ENCODE results near the gene NOX4.
"Not testable (repeated sequence)": the region's sequence is repeated elsewhere in the genome, so short reads cannot be mapped to it uniquely, and the experiment has no call there.

NOX4 gene

DNA sequence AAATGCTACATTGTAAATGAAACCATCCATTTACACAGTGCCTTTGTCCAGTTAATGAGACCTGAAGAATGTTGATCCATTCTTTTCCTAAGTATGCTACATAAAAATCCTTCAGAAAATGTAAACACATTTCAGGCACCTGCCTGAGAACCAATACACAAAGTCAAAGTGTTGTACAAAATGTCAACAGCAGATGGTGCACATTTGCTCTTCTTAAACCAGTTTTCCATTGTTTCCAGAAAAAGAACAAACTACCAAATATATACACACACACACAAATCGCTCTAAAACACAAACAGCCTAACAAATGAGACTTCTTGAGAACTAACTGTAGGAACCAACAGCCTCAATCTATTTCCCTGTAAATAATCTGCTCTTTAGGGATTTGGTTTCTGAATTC lies 157.5 kb downstream of the NOX4 start:
- not testable (repeated sequence) for H3K79me2 ChIP-seq (ENCODE audit: low read length); H4K20me1 ChIP-seq (ENCODE audit: insufficient read depth, low read length); H3K4me3 ChIP-seq (ENCODE audit: low read length); H3K27ac ChIP-seq (ENCODE audit: low read length); H3K9ac ChIP-seq (ENCODE audit: low read length); H3K9me3 ChIP-seq (replicated peaks; ENCODE audit: insufficient read depth, low read length); H3K9me2 ChIP-seq (replicated peaks; ENCODE audit: insufficient read depth, low read length); H3F3A ChIP-seq (ENCODE audit: insufficient read depth, low read length); H3K36me3 ChIP-seq (replicated peaks; ENCODE audit: insufficient read depth, low read length); H3K4me2 ChIP-seq (ENCODE audit: low read depth, low read length); H3K4me1 ChIP-seq (ENCODE audit: low read length); H2AFZ ChIP-seq (ENCODE audit: low read length); H3K27me3 ChIP-seq (replicated peaks; ENCODE audit: insufficient read depth, low read length)
- peak; percentile 34 for DNase-seq
- TF ChIP-seq, protein P1, sequence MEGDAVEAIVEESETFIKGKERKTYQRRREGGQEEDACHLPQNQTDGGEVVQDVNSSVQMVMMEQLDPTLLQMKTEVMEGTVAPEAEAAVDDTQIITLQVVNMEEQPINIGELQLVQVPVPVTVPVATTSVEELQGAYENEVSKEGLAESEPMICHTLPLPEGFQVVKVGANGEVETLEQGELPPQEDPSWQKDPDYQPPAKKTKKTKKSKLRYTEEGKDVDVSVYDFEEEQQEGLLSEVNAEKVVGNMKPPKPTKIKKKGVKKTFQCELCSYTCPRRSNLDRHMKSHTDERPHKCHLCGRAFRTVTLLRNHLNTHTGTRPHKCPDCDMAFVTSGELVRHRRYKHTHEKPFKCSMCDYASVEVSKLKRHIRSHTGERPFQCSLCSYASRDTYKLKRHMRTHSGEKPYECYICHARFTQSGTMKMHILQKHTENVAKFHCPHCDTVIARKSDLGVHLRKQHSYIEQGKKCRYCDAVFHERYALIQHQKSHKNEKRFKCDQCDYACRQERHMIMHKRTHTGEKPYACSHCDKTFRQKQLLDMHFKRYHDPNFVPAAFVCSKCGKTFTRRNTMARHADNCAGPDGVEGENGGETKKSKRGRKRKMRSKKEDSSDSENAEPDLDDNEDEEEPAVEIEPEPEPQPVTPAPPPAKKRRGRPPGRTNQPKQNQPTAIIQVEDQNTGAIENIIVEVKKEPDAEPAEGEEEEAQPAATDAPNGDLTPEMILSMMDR (IDR thresholded peaks at IDR 0.05; ENCODE audit: low read length), result peak; percentile 40

DNA sequence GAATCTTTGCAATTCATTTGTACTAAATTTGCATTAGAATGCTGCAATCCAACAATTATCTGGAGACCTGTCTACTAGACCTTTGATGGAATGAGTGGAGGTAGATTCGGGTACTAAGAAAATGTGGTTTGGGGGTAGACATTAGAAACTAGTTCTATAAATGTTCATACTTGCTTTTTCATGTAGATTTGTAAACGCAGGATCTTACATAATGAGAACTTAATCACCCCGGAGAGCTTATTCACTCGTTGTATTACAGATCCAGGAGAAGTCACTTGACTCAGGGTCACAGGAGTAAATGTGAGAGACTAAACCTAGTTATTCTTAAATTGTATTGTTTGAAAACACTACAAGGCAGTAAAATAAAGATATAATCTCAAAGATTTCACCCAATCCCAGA lies 159.2 kb downstream of the NOX4 start:
- H4K20me1 ChIP-seq (ENCODE audit: insufficient read depth, low read length); H3K4me2 ChIP-seq (ENCODE audit: low read depth, low read length); H3K27me3 ChIP-seq (replicated peaks; ENCODE audit: insufficient read depth, low read length); H3K27ac ChIP-seq (ENCODE audit: low read length); H3F3A ChIP-seq (ENCODE audit: insufficient read depth, low read length); H3K36me3 ChIP-seq (replicated peaks; ENCODE audit: insufficient read depth, low read length); H3K4me3 ChIP-seq (ENCODE audit: low read length); H2AFZ ChIP-seq (ENCODE audit: low read length); DNase-seq; H3K4me1 ChIP-seq (ENCODE audit: low read length); H3K9me2 ChIP-seq (replicated peaks; ENCODE audit: insufficient read depth, low read length); H3K9ac ChIP-seq (ENCODE audit: low read length); H3K79me2 ChIP-seq (ENCODE audit: low read length); H3K9me3 ChIP-seq (replicated peaks; ENCODE audit: insufficient read depth, low read length): not testable (repeated sequence)

DNA sequence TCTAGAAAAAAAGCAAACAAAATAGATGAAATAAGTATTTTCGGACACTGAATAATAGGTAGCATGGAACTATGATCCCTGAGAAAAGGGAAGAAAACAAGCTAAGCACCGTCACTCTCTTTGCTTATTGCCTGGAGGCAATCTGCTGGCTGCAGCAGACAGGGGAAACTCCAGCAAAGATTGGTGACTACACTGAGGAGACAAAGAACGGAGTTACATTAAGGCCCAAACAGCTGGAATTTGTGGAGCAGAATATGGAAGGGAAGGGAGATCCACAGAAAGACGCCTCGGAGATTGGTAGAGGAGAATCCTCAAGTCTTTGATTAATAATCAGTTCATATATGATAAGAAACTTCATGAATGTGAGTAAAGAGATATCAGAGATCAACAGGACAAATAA lies 163.3 kb downstream of the NOX4 start:
- no peaks in the 10 kb centered on the region for H3F3A ChIP-seq (ENCODE audit: insufficient read depth, low read length)
- peak overlapping the region; percentile 66; the same call in 1 of the 2 replicates for H2AFZ ChIP-seq (ENCODE audit: low read length)
- no peak for DNase-seq
- H3K4me2 ChIP-seq (ENCODE audit: low read depth, low read length), result peak overlapping the region; percentile 56
- no peaks in the 10 kb centered on the region for H4K20me1 ChIP-seq (ENCODE audit: insufficient read depth, low read length)
- peak overlapping the region; percentile 26; the same call in 1 of the 2 replicates for H3K4me3 ChIP-seq (ENCODE audit: low read length)
- TF ChIP-seq, protein P1 (IDR thresholded peaks at IDR 0.05; ENCODE audit: low read length), result no peak
- TF ChIP-seq EZH2phosphoT487 (IDR thresholded peaks at IDR 0.05; ENCODE audit: low read length) (no peak), EZH2 (optimal IDR thresholded peaks at IDR 0.05; ENCODE audit: low read depth, low read length) (no peak)
- no peaks in the 10 kb centered on the region for H3K4me1 ChIP-seq (ENCODE audit: low read length)
- H3K9me2 ChIP-seq (replicated peaks; ENCODE audit: insufficient read depth, low read length), result no peaks in the 10 kb centered on the region
- no peaks in the 10 kb centered on the region for H3K27me3 ChIP-seq (replicated peaks; ENCODE audit: insufficient read depth, low read length)
- H3K36me3 ChIP-seq (replicated peaks; ENCODE audit: insufficient read depth, low read length), result no peaks in the 10 kb centered on the region
- no peaks in the 10 kb centered on the region for H3K9me3 ChIP-seq (replicated peaks; ENCODE audit: insufficient read depth, low read length)
- no peak overlapping the region for H3K27ac ChIP-seq (ENCODE audit: low read length)
- H3K79me2 ChIP-seq (ENCODE audit: low read length), result no peaks in the 10 kb centered on the region
- no peak overlapping the region; the same call in 1 of the 2 replicates for H3K9ac ChIP-seq (ENCODE audit: low read length)

DNA sequence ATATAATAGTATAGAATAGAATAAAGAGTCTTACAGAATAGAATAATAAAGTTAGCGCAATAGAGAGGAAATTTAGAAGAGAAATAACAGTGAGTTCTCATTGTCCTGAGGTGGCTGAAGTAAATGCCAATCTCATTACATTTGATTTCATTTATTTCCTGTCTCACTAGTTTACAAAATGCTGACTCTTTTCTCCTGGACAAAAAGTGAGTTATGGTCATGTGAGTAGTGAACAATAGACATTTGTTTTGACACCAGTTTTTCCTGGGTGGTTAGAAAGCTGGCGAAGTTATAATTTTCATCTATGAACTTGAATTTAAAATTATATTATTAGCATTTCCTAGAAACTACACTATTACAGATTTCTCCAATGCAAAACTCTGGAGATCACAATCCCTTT lies 169.8 kb downstream of the NOX4 start:
- no peak for DNase-seq
- H3K9ac ChIP-seq (ENCODE audit: low read length), result no peak overlapping the region
- H3K9me2 ChIP-seq (replicated peaks; ENCODE audit: insufficient read depth, low read length), result no peaks in the 10 kb centered on the region
- no peak overlapping the region for H3K27ac ChIP-seq (ENCODE audit: low read length)
- H2AFZ ChIP-seq (ENCODE audit: low read length), result no peak overlapping the region
- no peak for TF ChIP-seq EZH2 (optimal IDR thresholded peaks at IDR 0.05; ENCODE audit: low read depth, low read length)
- no peak overlapping the region for H3K4me2 ChIP-seq (ENCODE audit: low read depth, low read length)
- no peaks in the 10 kb centered on the region for H3K27me3 ChIP-seq (replicated peaks; ENCODE audit: insufficient read depth, low read length)
- H3K9me3 ChIP-seq (replicated peaks; ENCODE audit: insufficient read depth, low read length), result no peaks in the 10 kb centered on the region
- H3K79me2 ChIP-seq (ENCODE audit: low read length), result no peaks in the 10 kb centered on the region
- no peaks in the 10 kb centered on the region for H4K20me1 ChIP-seq (ENCODE audit: insufficient read depth, low read length)
- no peaks in the 10 kb centered on the region for H3F3A ChIP-seq (ENCODE audit: insufficient read depth, low read length)
- H3K36me3 ChIP-seq (replicated peaks; ENCODE audit: insufficient read depth, low read length), result no peaks in the 10 kb centered on the region
- H3K4me1 ChIP-seq (ENCODE audit: low read length), result no peaks in the 10 kb centered on the region
- H3K4me3 ChIP-seq (ENCODE audit: low read length), result no peak overlapping the region

DNA sequence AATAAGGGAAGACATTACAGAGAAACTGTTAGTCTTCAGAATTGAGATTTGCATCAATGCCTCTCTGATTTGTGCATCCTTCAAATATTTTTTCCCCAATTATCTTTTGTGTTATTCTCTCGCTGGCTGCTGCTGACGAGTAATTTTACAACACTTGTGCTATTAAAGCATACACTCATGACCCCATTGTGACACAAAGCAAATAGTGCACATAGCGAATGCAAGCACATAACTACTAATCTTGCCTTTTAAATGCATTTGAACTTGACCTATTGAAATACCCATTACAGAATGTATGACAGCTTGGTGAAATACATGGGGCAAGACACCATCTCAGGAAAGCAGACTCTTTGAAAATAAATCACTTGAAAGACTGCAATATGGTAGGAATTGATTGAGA lies 180.6 kb downstream of the NOX4 start:
- H3K79me2 ChIP-seq (ENCODE audit: low read length); H3K4me3 ChIP-seq (ENCODE audit: low read length); H3K4me2 ChIP-seq (ENCODE audit: low read depth, low read length); DNase-seq; H2AFZ ChIP-seq (ENCODE audit: low read length); H3K36me3 ChIP-seq (replicated peaks; ENCODE audit: insufficient read depth, low read length); H3K27me3 ChIP-seq (replicated peaks; ENCODE audit: insufficient read depth, low read length); H3F3A ChIP-seq (ENCODE audit: insufficient read depth, low read length); H4K20me1 ChIP-seq (ENCODE audit: insufficient read depth, low read length); H3K9me3 ChIP-seq (replicated peaks; ENCODE audit: insufficient read depth, low read length); H3K27ac ChIP-seq (ENCODE audit: low read length); H3K9ac ChIP-seq (ENCODE audit: low read length); H3K9me2 ChIP-seq (replicated peaks; ENCODE audit: insufficient read depth, low read length); H3K4me1 ChIP-seq (ENCODE audit: low read length): not testable (repeated sequence)

DNA sequence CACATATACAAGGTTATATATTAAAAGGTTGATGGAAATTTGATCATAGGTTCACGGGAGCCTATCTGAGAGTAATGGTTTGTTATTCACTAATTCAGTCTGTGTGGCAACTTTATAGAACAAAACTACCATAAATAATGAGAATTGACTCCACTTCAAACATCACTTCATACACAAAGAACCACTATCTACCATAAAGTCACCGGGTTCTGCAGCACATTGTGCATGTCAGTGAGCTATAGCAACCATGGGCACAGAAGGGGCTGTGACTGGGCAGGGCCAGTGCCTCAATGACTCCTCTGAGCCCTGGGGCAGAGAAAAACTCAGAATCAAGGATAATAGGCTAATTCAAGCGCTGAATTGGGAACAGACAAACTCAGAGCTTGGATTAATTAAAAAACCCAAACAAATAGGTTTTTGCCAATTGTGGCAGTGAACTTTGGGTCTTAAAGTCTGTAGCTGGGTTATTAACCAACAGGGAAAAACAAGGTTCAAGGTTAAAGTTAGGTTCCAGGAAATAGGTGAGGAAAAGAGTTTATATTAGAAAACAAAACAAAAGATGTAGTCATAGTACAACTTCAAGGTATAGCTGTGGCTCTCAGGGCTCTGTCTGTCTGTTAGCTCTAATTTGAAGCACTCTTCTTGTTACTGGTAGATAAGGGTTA lies 181.7 kb downstream of the NOX4 start:
- not testable (repeated sequence) for DNase-seq; H3K27ac ChIP-seq (ENCODE audit: low read length); H3K9me2 ChIP-seq (replicated peaks; ENCODE audit: insufficient read depth, low read length); H3K36me3 ChIP-seq (replicated peaks; ENCODE audit: insufficient read depth, low read length); H2AFZ ChIP-seq (ENCODE audit: low read length); H3K27me3 ChIP-seq (replicated peaks; ENCODE audit: insufficient read depth, low read length); H3K9ac ChIP-seq (ENCODE audit: low read length); H3K4me2 ChIP-seq (ENCODE audit: low read depth, low read length); H3K4me1 ChIP-seq (ENCODE audit: low read length); H3K4me3 ChIP-seq (ENCODE audit: low read length); H4K20me1 ChIP-seq (ENCODE audit: insufficient read depth, low read length); H3F3A ChIP-seq (ENCODE audit: insufficient read depth, low read length); H3K79me2 ChIP-seq (ENCODE audit: low read length); H3K9me3 ChIP-seq (replicated peaks; ENCODE audit: insufficient read depth, low read length)

Measured in MM.1S (cell line).